Neural cell (in vitro differentiated cells): ENCODE data around the gene KRT32. TPM values are rescaled to one million over a fixed set of nuclear protein-coding genes. Genes with fewer than 3 reads are reported as not detected.

Source experiments
- H2AFZ ChIP-seq: fragments of 200-600, 300-800 bp; sonication (generic), shearing (Covaris generic); 2 replicates; pipeline ENCODE4 v1.6.0; 2014; ENCODE audit warnings: low read depth, mild to moderate bottlenecking, antibody characterized with exemption, low read length, moderate library complexity
- H3F3A ChIP-seq: fragments of 200-600 bp; shearing (Covaris generic); 2 replicates; pipeline ENCODE4 v1.6.1; 2016; ENCODE audit warnings: mild to moderate bottlenecking, moderate library complexity, mixed read lengths, antibody characterized with exemption, low read length; ENCODE audit not compliant: insufficient read depth, poor library complexity, severe bottlenecking
- H3K27ac ChIP-seq: fragments of 200-600, 300-800 bp; sonication (generic), shearing (Covaris generic); 2 replicates; pipeline ENCODE4 v1.5.1; 2014; ENCODE audit warnings: mild to moderate bottlenecking, low read length, moderate library complexity
- H3K27me3 ChIP-seq: fragments of 300-800, 200-600 bp; sonication (generic), shearing (Covaris generic); 2 replicates; pipeline ENCODE4 v1.6.0; 2014; ENCODE audit warnings: mild to moderate bottlenecking, low read depth, low read length, moderate library complexity; ENCODE audit not compliant: insufficient read depth
- H3K36me3 ChIP-seq: fragments of 300-800, 200-600 bp; sonication (generic), shearing (Covaris generic); 2 replicates; pipeline ENCODE4 v1.5.1; 2014; ENCODE audit warnings: mild to moderate bottlenecking, antibody characterized with exemption, low read length, moderate library complexity; ENCODE audit not compliant: insufficient read depth
- H3K4me2 ChIP-seq: fragments of 300-800, 200-600 bp; sonication (generic), shearing (Covaris generic); 2 replicates; pipeline ENCODE4 v1.6.0; 2014; ENCODE audit warnings: mild to moderate bottlenecking, low read length
- H3K4me3 ChIP-seq: fragments of 300-800, 200-600 bp; sonication (generic), shearing (Covaris generic); 2 replicates; pipeline ENCODE4 v1.5.1; 2014; ENCODE audit warnings: mild to moderate bottlenecking, low read length, moderate library complexity
- H3K79me2 ChIP-seq: fragments of 200-600 bp; shearing (Covaris generic); replicated peaks from 2 replicates; pipeline ENCODE4 v1.6.0; 2014; ENCODE audit warnings: mild to moderate bottlenecking, low read length, moderate library complexity; ENCODE audit not compliant: insufficient read depth
- H3K9ac ChIP-seq: fragments of 300-800, 200-600 bp; sonication (generic), shearing (Covaris generic); 2 replicates; pipeline ENCODE4 v1.6.1; 2016; ENCODE audit warnings: mild to moderate bottlenecking, low read length, mixed read lengths
- H3K9me2 ChIP-seq: fragments of 200-600 bp; shearing (Covaris generic); 2 replicates; pipeline ENCODE4 v1.6.1; 2016; ENCODE audit warnings: mild to moderate bottlenecking, low read length, mixed read lengths; ENCODE audit not compliant: insufficient read depth
- H3K9me3 ChIP-seq: fragments of 200-600, 300-800 bp; sonication (generic), shearing (Covaris generic); 2 replicates; pipeline ENCODE4 v1.6.1; 2016; ENCODE audit warnings: mild to moderate bottlenecking, mixed run types, low read length, moderate library complexity, mixed read lengths
- H4K20me1 ChIP-seq: fragments of 200-600 bp; shearing (Covaris generic); 2 replicates; pipeline ENCODE4 v1.6.1; 2016; ENCODE audit warnings: mild to moderate bottlenecking, mixed run types; ENCODE audit not compliant: insufficient read depth
- CTCF ChIP-seq: fragments of 450-650 bp; IDR thresholded peaks from 2 replicates; pipeline ENCODE4 v1.5.1; 2014; ENCODE audit warnings: antibody characterized with exemption, mild to moderate bottlenecking, moderate library complexity; ENCODE audit not compliant: poor library complexity, severe bottlenecking
- EP300 ChIP-seq: fragments of 450-650 bp; conservative IDR thresholded peaks from 2 replicates; pipeline ENCODE4 v1.6.1; 2014; ENCODE audit warnings: antibody characterized with exemption, mild to moderate bottlenecking, moderate library complexity; ENCODE audit not compliant: poor library complexity, severe bottlenecking
- EZH2 ChIP-seq: fragments of 200-600, 300-800 bp; shearing (Covaris generic), sonication (generic); IDR thresholded peaks from 2 replicates; pipeline ENCODE4 v1.6.1; 2014; ENCODE audit warnings: antibody characterized with exemption, low read length, borderline replicate concordance, mild to moderate bottlenecking; ENCODE audit not compliant: insufficient read depth, poor library complexity, severe bottlenecking
- MXI1 ChIP-seq: fragments of 450-650 bp; conservative IDR thresholded peaks from 2 replicates; pipeline ENCODE4 v1.6.1; 2014; ENCODE audit warnings: antibody characterized with exemption, mild to moderate bottlenecking; ENCODE audit not compliant: poor library complexity, severe bottlenecking
- POLR2AphosphoS5 ChIP-seq: IDR thresholded peaks from 2 replicates; pipeline ENCODE4 v1.6.1; 2012
- RAD21 ChIP-seq: fragments of 450-650 bp; conservative IDR thresholded peaks from 2 replicates; pipeline ENCODE4 v1.6.1; 2014; ENCODE audit warnings: antibody characterized with exemption, mild to moderate bottlenecking, moderate library complexity
- REST ChIP-seq: IDR thresholded peaks from 2 replicates; pipeline ENCODE4 v1.6.1; 2012; ENCODE audit warnings: borderline replicate concordance
- SMC3 ChIP-seq: fragments of 450-650 bp; conservative IDR thresholded peaks from 2 replicates; pipeline ENCODE4 v1.6.1; 2014; ENCODE audit warnings: antibody characterized with exemption, mild to moderate bottlenecking, moderate library complexity; ENCODE audit not compliant: poor library complexity
- TAF1 ChIP-seq: IDR thresholded peaks from 2 replicates; pipeline ENCODE4 v1.6.1; 2012; ENCODE audit warnings: low read depth
- polyA plus RNA-seq: library from polyadenylated mRNA; depleted of rRNA; stranded (reverse); fragments of >200 nt; gene quantifications from 2 replicates; pipeline ENCODE4 v1.2.3, GENCODE V29; 2014

KRT32 gene
- polyA plus RNA-seq, 1 donor from 2014 or later, result not detected

- Histone ChIP-seq H2AFZ (no peak within 1 kb of the TSS), H3F3A (no peaks in the 10 kb centered on the region), H3K9ac (no peak within 1 kb of the TSS), H4K20me1 (no peaks in the 10 kb centered on the region), H3K27me3 (no peaks in the 10 kb centered on the region), H3K79me2 (no peaks in the 10 kb centered on the region), H3K36me3 (no peaks in the 10 kb centered on the region), H3K9me3 (no peaks in the 10 kb centered on the region), H3K4me2 (no peak within 1 kb of the TSS), H3K27ac (no peak within 1 kb of the TSS), H3K4me3 (no peak within 1 kb of the TSS), H3K9me2 (no peaks in the 10 kb centered on the region)
- TF ChIP-seq MXI1 (no peak), TAF1 (no peak), SMC3 (no peak), EZH2 (no peak), EP300 (no peak), CTCF (no peak), POLR2AphosphoS5 (no peak), RAD21 (no peak), REST (no peak)
Measured at GRCh38 chr17:41440531-41441033, 26.6 kb downstream of the KRT32 start, which contains the start of gene KRT38. KRT38 (minus strand) TSS chr17:41440983; CDS start chr17:41440921, 62 bp downstream.

GRCh38 chr17:41439375-41439774 is 27.8 kb downstream of the KRT32 start:
- Histone ChIP-seq H3K27me3 (no peaks in the 10 kb centered on the region), H3K79me2 (no peaks in the 10 kb centered on the region), H2AFZ (no peak overlapping the region), H3K36me3 (no peaks in the 10 kb centered on the region), H3K27ac (no peak overlapping the region), H4K20me1 (no peaks in the 10 kb centered on the region), H3K4me3 (no peak overlapping the region), H3K9ac (no peak overlapping the region), H3F3A (no peaks in the 10 kb centered on the region), H3K9me3 (no peaks in the 10 kb centered on the region), H3K4me2 (no peak overlapping the region), H3K9me2 (no peaks in the 10 kb centered on the region)
- TF ChIP-seq TAF1 (no peak), MXI1 (no peak), RAD21 (no peak), CTCF (no peak), SMC3 (no peak)
